ENCODE data around the gene CPT1C. TPM values are rescaled to one million over a fixed set of nuclear protein-coding genes. Genes with fewer than 3 reads are reported as not detected.

CPT1C gene
- total and polyA plus RNA-seq, 2 of the 8 experiments (the other 6 are each of a cell fraction or from before 2014, with no cell fraction given): 79.6 to 91.8 TPM

GRCh38 chr19:49749055-49749716 is 58.3 kb downstream of the CPT1C start:
- CTCF ChIA-PET (ENCODE audit: partially characterized antibody): interaction anchor here (1.0 to 4.5 kb wide), 7 partner anchors 10 to 61 kb away, joined by 3 to 27 read pairs (median 13); no protein-coding TSS in a partner anchor
- H3K56ac ChIP-seq (replicated peaks; ENCODE audit: insufficient read length, low read depth, low read length): no peak overlapping the region
- FAIRE-seq (peak; percentile 66), DNase-seq (ENCODE audit: low read depth in 1 of 2, low spot score in 2 of 2) (no peak)
- H3K18ac ChIP-seq (ENCODE audit: extremely low read depth, low read length): no peak overlapping the region
- no peak overlapping the region for H4K91ac ChIP-seq (replicated peaks; ENCODE audit: insufficient read length, low read length)
- H3K4me2 ChIP-seq (ENCODE audit: insufficient read depth in 1 of 2, low read depth in 2 of 2, low read length in 2 of 2): no peak overlapping the region
- H2AK5ac ChIP-seq (ENCODE audit: low read depth, low read length): no peak overlapping the region
- H3K4ac ChIP-seq (replicated peaks; ENCODE audit: insufficient read length, low read depth, low read length): no peak overlapping the region
- no peaks in the 10 kb centered on the region; a peak in 1 of 7 replicates for H3K4me1 ChIP-seq (replicated peaks in 1 of 4; ENCODE audit: control insufficient read depth in 3 of 4, insufficient read depth in 4 of 4, low read length in 3 of 4)
- H3K27me3 ChIP-seq (replicated peaks in 1 of 4; ENCODE audit: control insufficient read depth in 3 of 4, extremely low read depth in 1 of 4, insufficient read depth in 3 of 4, low read length in 3 of 4): no peaks in the 10 kb centered on the region
- H2BK12ac ChIP-seq (ENCODE audit: low read depth, low read length): no peak overlapping the region
- no peak overlapping the region for H4K5ac ChIP-seq (ENCODE audit: insufficient read length, low read depth, low read length)
- no peak overlapping the region for H3K14ac ChIP-seq (ENCODE audit: insufficient read length)
- POLR2A ChIA-PET (ENCODE audit: partially characterized antibody): interaction anchor here (0.6 to 2.3 kb wide), 8 partner anchors 9 to 95 kb away, joined by 3 to 9 read pairs (median 4); partner anchors contain the start of genes AP2A1, FUZ and PRMT1
- no peak overlapping the region for H2BK20ac ChIP-seq (ENCODE audit: low read length)
- peaks cover 3 to 8% of the 10 kb centered on the region in 2 experiments; a peak in 1 of 4 replicates for H3K9me3 ChIP-seq (ENCODE audit: insufficient read depth in 2 of 2, low read depth in 1 of 2, low read length in 1 of 2)
- H3K9ac ChIP-seq (replicated peaks in 1 of 4; ENCODE audit: extremely low read depth in 1 of 4, low read depth in 3 of 4, low read length in 3 of 4): no peak overlapping the region
- no peaks in the 10 kb centered on the region for H3K79me1 ChIP-seq (ENCODE audit: low read depth, low read length)
- H3K23me2 ChIP-seq (ENCODE audit: low read depth, low read length): no peaks in the 10 kb centered on the region
- H3K4me3 ChIP-seq (ENCODE audit: extremely low read depth in 1 of 4, insufficient read depth in 2 of 4, low read depth in 3 of 4, low read length in 4 of 4): no peak overlapping the region
- H3K79me2 ChIP-seq (ENCODE audit: control insufficient read depth in 1 of 2, insufficient read depth in 2 of 2, low read length in 2 of 2): no peaks in the 10 kb centered on the region
- no peak overlapping the region for H2BK15ac ChIP-seq (ENCODE audit: low read length)
- H2BK120ac ChIP-seq (replicated peaks; ENCODE audit: low read depth, low read length): no peak overlapping the region
- no peak overlapping the region for H3K23ac ChIP-seq (ENCODE audit: insufficient read length)
- no peak overlapping the region for H2BK5ac ChIP-seq (ENCODE audit: low read depth, low read length)
- no peak overlapping the region for H3K27ac ChIP-seq (ENCODE audit: low read depth, low read length)
- no peak overlapping the region for H4K8ac ChIP-seq (ENCODE audit: extremely low read depth, insufficient read depth, low read length)
- WGBS, 2 experiments (ENCODE audit: extremely low coverage in 1 of 2, insufficient coverage in 1 of 2, insufficient read length in 1 of 2, insufficient replicate concordance in 2 of 2, low coverage in 1 of 2, low lambda C conversion rate in 2 of 2, missing lambda C conversion rate in 1 of 2): 88% methylated on average over 6 of the region's 6 CpGs; no CpG with 5 or more reads in 1 of the 2 experiments
- no peaks in the 10 kb centered on the region for H3K36me3 ChIP-seq (ENCODE audit: control insufficient read depth in 2 of 4, insufficient read depth in 4 of 4, low read length in 3 of 4)
- H4K20me1 ChIP-seq (replicated peaks in 1 of 2; ENCODE audit: control insufficient read depth in 1 of 2, insufficient read depth in 2 of 2, low read length in 2 of 2): no peaks in the 10 kb centered on the region
- H2AFZ ChIP-seq (ENCODE audit: low read length): no peak overlapping the region
- peak; percentile 72 for TF ChIP-seq SIX5 (IDR thresholded peaks at IDR 0.05; ENCODE audit: low read depth, low read length)
- no peak for TF ChIP-seq ATF2 (IDR thresholded peaks at IDR 0.05; ENCODE audit: low read length)
- TF ChIP-seq SP1 (IDR thresholded peaks at IDR 0.05; ENCODE audit: low read depth, low read length): peak; percentile 75; the same call in 1 of the 2 replicates
- peak; percentile 95 for TF ChIP-seq USF2 (IDR thresholded peaks at IDR 0.05; ENCODE audit: low read length)

Measured in H1 (cell line).